Loucy (cell line): ENCODE results near the gene KCNA10.
A peak's percentile ranks its signal among the peaks of the same experiment; 100 is the strongest.

Source experiments
- CTCF ChIP-seq: fragments of 200-600 bp; sonication (generic); conservative IDR thresholded peaks from 2 replicates; pipeline ENCODE4 v1.5.1; 2014; ENCODE audit warnings: mild to moderate bottlenecking, antibody characterized with exemption, low read length
- EZH2phosphoT487 ChIP-seq: fragments of 200-600 bp; IDR thresholded peaks from 2 replicates; pipeline ENCODE4 v1.6.1; 2018; ENCODE audit warnings: antibody characterized with exemption, mild to moderate bottlenecking, moderate library complexity, borderline replicate concordance

- TF ChIP-seq CTCF (peak; percentile 96), EZH2phosphoT487 (no peak)
Observed at GRCh38 chr1:110495926-110496600, 22.9 kb downstream of the KCNA10 start.
